Measurements from ENCODE around the gene ZNF19.
"Not testable (repeated sequence)": the region's sequence is repeated elsewhere in the genome, so short reads cannot be mapped to it uniquely, and the experiment has no call there.

ZNF19 gene

DNA sequence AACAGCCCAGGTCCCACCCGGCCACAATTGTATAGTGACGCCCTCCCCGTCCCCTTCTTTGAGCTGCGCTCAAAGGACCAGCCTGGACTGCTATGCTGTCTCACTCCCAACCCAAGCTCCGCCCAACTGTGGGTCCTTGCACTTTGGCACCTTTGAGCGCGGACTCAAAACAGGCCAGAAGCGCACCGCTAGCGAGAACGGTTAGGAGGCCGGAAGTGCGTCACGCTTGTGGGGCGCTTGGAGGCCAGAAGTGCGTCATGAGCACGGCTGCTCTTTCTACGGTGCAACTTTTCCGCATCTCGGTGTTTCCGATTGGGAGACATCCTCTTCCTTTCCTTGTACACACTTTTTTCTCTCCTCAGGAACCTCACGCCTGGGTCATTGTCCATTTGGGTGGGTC is at the start of gene ZNF19:
Gene ZNF19 (minus strand): TSS at position 203 of the 400 bp plus-strand sequence. CDS start 7,210 bp downstream, outside the sequence.
- DNase-seq = no peak

DNA sequence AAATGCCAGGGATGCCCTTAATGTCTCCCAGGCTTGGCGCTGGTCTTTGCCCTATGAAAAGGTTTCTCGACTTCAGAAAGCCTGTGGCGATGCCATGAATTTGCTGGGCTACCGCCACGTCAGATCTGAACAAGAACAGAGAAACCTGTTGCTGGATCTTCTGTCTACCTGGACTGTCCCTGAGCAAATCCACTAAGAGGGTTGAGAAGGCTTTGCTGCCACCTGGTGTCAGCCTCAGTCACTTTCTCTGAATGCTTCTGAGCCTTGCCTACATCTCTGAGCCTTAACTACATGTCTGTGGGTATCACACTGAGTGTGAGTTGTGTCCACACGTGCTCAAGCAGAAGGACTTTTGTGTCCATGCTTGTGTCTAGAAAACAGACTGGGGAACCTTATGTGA is 48.5 kb upstream of the ZNF19 start:
- peak in 1 of 2 experiments; percentile 3 for DNase-seq

DNA sequence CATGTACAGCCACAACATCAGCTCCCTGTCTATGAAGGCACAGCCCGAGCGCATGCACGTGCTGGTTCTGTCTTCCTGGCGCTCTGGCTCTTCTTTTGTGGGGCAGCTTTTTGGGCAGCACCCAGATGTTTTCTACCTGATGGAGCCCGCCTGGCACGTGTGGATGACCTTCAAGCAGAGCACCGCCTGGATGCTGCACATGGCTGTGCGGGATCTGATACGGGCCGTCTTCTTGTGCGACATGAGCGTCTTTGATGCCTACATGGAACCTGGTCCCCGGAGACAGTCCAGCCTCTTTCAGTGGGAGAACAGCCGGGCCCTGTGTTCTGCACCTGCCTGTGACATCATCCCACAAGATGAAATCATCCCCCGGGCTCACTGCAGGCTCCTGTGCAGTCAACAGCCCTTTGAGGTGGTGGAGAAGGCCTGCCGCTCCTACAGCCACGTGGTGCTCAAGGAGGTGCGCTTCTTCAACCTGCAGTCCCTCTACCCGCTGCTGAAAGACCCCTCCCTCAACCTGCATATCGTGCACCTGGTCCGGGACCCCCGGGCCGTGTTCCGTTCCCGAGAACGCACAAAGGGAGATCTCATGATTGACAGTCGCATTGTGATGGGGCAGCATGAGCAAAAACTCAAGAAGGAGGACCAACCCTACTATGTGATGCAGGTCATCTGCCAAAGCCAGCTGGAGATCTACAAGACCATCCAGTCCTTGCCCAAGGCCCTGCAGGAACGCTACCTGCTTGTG is 47.8 kb upstream of the ZNF19 start:
- no peak for DNase-seq

DNA sequence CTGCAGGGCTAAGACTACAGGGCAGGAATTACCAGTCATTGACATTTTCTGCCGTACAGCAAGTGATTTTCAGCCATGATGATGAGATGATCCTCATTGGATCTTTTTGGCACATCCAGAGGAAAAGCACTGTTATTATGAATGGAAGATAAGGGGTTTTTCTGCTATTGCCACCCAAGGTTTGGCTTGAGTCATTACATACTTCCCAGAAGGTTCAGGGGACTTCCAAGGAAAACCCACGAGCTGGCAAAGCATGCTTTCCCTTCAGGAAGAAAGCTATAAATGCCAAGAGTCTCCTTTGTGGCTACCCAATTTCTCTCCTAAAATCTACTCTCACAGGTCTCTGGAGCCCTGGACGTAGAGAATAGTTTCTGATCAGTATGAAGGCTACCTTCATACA is 43.2 kb upstream of the ZNF19 start:
- DNase-seq = no peak

DNA sequence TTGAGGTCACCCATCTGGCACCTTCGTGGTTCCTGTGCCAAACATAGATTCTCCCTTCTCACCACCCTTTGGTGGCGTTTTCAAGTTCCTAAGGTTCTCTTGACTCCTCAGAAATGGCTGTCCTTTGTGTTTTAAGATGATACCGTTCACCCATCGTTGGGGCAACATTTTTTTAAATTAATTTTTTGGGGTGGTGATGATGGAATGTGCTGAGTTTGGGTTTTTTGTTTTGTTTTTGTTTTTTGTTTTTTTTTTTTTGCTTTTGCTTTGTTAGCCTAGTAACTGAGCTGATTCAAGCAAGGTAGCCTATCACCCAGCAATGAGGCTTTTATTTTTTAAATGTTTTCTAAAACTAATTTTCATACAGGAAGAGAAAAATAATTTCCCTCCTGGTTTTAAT is 39.7 kb upstream of the ZNF19 start:
- DNase-seq = no peak

DNA sequence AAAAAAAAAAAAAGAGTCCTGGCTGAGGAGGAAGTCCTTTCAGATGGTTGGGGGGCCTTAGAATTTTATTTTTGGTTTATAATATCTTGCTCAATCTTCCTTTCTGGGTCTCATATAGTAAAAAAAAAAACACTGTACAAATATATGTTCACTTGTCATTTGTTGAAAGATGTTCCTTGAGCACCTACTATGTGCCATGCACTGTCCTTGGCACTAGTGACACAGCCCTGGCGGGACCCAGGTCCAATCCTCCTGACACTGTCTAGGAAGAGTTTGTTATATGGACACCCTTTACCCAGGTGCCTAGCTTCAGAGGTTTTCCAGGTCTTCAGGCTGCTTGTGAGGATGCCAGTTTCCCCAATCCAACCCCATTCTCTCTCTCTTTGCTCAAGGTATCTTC is 39.1 kb upstream of the ZNF19 start:
- DNase-seq = no peak

DNA sequence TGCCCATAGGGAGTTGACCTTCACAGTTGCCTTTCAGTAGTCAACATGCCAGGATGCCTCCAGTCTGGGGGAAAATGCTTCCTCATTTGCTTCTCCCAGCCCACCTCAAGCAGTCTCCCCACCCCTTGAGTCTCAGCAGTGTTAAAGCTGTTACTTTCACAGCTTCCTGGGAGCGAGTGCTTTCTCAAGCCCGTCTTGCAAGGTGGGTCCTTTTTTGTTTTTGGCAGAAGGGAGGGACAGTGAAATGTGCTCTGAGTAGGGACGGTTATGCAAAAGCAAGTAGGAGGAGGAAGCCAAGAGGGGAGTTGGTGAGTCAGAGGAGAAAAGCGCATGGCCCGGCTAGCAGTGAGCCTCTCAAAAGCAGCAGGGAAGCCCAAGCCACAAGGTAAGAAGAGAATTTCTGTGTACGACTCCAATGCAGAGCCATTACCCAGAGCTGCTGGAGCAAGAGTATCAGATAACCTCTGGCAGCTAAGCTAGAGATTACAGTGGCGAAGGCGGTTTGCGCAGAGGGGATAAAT is 37.0 kb upstream of the ZNF19 start, which contains the start of gene CHST4:
Gene CHST4 (plus strand): TSS at position 316 of the 521 bp plus-strand sequence. CDS start 10,252 bp downstream, outside the sequence.
- no peak for DNase-seq

DNA sequence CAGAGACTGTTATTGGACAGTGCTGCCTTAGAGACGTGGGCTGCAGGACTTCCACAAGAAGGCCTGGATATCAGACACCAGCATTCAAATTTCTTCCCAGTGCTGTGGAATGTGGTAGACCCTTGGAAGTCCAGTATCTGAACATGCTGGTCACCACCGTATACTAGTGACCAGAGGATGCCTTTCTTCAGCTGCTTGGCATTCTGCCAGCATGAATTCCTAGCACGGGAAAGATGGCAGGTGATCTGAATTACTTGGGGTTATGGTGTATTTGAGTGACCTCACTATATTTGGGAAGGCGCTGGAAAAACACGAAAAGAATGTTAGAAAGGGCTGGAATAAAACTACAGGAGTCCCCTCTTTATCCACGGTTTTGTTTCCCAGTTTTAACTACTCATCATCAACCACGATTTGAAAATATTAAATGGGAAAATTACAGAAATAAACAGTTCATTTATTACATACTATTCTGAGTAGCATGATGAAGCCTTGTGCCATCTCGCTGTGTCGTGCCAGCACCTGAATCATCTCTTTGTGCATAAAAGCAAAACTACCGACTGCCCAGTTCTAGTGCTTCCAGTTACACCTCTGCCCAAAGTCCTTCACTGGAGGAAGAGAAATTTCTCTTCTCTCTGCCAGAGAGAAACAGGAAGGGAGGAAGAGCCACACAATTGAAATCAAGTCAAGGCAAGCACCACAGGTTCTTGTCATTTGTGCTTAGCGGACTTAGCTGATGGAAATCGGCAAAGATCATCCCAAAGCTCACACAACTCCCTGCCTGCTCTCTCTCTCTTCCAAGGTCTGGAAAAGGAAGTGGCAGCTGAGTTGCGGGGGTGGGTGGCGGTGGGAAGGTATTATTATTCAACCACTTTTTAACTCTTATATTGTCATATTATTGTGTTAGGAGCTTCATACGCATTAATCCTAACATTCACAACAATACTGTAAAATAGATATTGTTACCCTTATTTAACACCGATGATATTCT is 35.7 kb upstream of the ZNF19 start:
- DNase-seq = no peak

DNA sequence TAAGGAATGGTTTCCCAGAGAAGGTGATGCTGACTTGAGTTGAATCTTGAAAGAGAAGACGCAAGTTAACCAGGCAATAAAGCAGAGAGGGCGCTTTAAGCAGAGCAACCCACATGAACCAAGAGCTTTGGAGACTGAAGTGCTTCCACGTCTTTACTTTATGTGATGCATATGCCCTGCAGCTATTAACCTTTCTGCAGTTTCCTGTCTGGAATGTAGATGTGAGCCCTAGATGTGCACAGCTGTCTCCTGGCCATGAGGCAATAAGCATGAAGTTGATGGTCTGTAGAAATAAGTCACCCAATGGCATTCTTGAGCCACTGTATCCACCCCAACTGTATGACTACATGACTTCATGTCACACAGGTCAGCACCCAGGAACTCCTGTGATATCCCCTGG is 31.4 kb upstream of the ZNF19 start:
- DNase-seq = no peak

DNA sequence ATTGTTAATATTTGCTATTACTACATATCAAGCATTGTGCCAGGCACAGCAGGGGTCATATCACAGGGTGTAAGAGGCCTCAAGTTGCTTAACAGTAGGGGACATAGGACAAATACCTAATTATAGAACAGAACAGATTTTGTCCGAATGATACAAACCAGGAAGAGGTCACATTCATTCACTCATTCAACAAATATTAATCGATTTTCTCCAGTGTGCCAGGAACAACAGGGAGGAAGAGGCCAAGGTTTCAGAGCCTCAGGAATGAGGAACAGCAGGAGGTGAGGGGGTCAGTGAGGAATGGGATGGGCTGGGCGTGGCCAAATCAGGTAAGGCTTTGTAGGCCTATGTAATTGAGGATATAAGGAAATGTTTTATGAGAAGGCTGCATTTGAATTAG is 25.9 kb upstream of the ZNF19 start:
- DNase-seq = no peak

DNA sequence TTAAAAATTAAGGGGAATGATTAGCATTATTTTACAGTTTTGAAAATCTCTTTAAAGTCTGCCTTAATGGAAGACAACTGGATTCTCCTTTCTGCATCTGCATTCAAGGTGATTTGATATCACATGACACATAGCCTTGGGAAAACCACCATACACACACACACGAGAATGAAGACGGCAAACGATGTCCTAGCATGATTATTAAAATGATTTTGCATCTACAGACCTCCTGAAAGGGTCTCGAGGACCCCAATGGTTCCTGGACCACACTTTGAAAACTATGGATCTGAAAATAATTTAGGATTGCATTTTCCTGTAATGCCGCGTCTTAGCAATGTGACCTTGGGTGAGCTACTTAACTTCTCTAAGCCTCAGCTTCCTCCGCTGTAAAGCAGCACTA is 25.4 kb upstream of the ZNF19 start:
- DNase-seq = no peak

DNA sequence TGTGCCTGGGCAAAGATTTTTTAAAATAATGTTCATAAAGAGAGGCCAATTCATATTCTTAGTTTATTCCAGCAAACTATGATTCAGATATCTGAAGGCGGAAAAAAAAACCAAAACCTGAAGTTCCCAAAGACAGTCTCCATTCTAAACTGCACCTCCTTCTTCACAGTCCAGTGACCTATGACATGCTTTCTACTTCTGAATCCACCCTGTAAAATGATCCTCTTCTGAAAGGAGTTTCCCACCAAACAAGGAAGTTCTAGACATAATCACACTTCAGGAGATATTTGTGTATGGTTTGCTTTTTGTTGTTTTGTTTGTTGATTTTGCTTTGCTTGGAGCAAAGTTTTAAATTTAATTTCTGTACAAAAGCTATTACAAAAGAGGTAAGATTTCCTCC is 24.2 kb upstream of the ZNF19 start:
- DNase-seq = no peak

DNA sequence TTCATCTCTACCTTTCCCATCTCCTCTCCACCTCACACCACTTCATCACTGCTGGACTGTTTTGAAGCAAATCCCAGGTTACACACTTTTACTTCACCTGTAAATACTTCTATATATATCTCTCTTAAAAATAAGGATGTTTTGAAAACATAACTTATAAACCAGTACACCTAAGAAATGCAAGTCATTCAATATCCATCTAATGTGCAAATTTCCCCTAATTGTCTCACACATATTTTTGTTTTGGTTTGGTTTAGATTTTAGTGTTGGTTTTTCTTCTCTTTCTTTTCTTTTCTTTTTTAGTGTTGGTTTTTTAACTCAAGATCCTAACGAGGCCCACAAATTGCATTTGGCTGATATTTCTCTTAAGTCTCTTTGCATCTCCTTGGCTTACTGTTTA is 17.9 kb upstream of the ZNF19 start:
- no peak for DNase-seq

DNA sequence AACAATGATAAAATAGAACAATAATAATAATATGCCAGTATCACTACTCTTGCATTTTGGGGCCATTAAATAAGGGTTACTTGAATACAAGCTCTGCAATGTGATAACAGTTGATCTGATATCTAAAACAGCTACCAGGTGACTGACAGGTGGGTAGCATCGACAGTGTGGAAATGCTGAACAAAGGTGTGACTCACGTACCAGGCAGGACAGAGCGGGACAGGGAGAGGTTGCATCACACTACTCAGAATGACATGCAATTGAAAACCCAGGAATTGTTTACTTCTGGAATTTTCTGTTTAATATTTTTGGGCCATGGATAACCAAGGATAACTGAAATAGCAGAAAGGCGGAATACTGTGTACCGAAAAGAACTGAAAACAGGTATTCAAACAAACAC is 15.8 kb upstream of the ZNF19 start:
- no peak for DNase-seq

DNA sequence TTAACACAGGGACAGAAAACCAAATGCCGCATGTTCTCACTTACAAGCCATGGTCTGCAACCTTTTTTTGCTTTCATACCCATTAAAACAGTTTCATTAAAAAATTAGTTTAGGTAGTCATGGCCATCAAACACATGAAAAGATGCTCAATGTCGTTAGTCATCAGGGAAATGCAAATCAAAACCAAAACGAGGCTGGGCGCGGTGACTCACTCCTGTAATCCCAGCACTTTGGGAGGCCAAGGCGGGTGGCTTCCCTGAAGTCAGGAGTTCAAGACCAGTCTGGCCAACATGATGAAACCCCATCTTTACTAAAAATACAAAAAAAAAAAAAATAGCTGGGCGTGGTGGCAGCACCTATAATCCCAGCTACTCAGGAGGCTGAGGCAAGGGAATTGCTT is 14.9 kb upstream of the ZNF19 start:
- DNase-seq = not testable (repeated sequence)

DNA sequence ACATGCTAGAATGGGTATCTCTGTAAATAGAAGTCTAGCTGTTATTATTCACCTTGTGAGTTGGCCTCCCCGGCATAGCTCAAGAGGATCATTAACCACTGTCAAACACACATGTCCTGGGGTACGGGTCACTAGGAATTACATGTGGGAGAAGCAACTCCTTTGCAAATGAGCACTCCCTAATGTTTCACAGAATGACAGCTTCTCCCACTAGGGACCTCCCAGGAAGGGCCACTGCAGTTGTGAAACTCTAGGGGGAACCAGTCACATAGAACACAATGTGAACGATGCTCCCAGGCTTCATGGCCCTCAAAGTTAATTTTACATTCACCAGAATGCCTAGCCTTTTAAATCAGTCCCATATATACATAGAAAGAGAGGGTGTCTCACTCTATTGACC is 12.4 kb upstream of the ZNF19 start:
- no peak for DNase-seq

DNA sequence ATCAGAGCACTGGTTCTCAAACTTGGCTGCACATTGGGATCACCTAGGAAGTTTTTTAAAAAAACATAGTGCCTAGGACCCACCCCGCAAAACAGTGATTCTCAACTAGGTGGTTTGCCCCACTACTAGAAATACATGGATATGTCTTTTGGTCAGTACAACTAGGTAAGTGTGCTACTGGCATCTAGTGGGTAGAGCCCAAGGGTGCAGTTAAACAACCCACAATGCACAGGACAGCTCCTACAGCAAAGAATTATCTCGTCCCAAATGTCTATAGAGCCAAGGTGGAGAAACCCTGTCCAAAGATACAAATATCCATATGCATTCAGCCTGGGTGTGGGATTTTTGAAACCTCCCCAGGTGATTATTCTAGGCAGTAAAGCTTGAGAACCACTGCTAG is 11.8 kb upstream of the ZNF19 start:
- DNase-seq = no peak

DNA sequence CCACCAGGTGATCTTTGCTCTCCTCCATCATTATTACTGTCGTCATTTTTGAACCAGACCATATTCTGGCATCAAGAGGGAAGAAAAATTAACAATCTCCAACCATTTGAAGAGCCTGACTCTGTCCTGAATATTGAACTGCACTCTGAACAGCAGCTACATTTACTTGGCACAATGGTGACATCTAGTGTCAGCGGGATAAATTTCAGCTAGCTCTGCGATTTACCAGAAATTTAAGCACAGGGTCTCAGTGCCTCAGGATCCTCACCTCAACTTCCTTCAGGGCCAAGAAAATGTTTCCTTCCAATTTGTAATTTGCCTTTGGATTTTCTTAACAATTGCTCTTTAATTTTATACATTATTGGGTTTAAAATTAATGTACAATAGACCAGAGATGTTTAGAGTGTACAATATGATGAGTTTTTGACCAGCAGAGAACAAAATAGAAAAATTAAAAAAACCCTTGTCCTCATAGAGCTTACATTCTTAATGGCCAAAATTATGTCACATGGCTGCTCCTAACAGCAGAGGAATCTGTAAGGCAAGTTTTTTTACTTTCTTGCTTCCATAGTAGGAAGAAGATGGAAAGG is 10.7 kb upstream of the ZNF19 start:
- peak; percentile 3 to 23 for DNase-seq

DNA sequence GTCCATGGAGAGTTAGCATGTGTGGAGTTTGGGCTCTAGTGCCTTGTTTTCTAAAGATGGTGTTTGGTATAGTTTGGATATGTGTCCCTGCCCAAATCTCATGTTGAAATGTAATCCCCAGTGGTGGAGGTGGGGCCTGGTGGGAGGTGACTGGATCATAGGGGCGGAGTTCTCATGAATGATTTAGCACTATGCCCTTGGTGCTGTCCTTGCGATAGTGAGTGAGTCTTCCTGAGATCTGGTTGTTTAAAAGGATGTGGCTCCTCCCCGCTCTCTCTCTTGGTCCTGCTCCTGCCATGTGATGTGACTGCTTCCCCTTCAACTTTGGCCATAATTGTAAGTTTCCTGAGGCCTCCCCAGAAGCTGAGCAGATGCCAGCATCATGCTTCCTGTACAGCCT is 8.9 kb upstream of the ZNF19 start:
- no peak for DNase-seq

DNA sequence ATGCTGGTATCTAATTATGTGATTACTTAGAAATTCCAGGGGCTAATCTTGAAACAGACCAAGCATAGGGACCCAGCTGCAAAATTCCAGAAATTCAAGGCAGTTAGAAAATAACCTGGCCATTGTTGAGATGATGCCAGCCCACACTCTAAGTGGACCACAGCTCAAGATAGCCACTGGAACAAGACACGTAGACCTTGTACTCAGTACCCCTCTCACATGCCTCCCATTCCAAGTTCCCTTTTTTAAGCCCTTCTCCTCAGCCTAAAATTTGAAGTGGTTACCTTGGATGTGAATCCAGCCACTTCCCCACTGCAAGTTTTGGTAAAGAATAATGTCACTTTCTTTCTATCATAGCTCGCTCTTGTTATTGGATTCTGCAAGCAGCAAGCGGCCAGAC is 4.1 kb upstream of the ZNF19 start:
- no peak for DNase-seq

DNA sequence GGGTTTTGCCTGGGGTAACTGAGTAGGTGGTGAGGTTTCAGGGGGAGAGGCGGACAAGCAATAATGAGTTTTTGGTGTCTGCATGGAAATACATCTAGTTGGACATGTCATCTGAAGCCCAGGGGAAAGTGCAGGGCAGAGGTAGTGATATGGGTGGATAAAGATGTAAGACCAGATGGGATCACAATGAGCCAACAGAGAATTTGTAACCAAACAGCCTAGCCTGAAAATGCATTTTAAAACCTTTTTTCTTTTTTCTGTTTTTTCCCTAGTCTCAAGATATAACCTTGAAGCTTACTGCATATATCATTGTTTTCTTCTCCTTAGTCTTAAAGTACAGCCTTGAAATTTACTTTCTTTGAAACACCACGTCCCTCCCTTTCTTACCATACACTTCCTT is 3.7 kb upstream of the ZNF19 start:
- DNase-seq = no peak

DNA sequence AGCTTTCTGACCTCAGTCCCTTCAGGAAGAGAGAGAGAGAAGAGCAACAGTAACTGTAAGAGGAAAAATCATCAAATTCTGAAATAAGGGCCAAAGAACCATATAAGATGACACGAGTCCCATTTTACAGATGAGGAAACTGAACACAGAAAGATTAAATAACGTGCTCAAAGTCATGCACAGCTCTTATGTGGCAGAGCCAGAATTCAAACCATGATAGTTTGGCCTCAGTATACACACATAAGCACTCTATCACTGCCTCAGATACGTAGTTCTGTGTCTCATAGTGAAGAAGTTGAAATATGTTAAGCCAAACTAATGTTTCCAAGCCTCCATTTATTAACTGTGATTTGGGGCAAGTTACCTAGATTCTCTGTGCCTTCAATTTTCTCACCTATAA is 1.9 kb upstream of the ZNF19 start:
- no peak for DNase-seq

DNA sequence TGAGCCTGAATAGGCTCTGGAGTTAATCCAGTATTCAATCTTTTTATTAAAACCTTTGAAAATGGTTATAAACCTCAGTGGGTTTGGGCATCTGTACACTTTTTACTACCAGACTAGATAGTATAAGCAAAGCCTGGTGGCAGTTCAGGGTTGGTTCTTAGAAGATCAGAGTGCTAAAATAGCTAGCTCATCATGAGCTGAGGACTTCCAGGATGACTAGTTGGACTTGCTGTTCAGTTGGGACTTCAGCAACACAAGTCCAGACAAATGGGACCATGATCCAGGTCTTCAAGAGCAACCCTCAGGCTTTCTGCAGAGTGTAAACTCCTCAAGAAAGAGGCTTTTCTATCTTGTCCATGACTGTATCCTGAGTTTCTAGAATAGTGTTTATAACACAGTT is 1.2 kb upstream of the ZNF19 start:
- no peak for DNase-seq
